ENCODE results near the gene DNASE1L2. TPM values are rescaled to one million over a fixed set of nuclear protein-coding genes. Genes with fewer than 3 reads are reported as not detected.

The DNASE1L2 gene, protein sequence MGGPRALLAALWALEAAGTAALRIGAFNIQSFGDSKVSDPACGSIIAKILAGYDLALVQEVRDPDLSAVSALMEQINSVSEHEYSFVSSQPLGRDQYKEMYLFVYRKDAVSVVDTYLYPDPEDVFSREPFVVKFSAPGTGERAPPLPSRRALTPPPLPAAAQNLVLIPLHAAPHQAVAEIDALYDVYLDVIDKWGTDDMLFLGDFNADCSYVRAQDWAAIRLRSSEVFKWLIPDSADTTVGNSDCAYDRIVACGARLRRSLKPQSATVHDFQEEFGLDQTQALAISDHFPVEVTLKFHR
- polyA plus RNA-seq (2011; rRNA removed) (0.33 and 0.38 TPM in 2 replicates), polyA minus RNA-seq (2011; rRNA and poly(A)+ RNA removed) (0.31 TPM in 1 of 2 replicates, not detected in the other)

DNA sequence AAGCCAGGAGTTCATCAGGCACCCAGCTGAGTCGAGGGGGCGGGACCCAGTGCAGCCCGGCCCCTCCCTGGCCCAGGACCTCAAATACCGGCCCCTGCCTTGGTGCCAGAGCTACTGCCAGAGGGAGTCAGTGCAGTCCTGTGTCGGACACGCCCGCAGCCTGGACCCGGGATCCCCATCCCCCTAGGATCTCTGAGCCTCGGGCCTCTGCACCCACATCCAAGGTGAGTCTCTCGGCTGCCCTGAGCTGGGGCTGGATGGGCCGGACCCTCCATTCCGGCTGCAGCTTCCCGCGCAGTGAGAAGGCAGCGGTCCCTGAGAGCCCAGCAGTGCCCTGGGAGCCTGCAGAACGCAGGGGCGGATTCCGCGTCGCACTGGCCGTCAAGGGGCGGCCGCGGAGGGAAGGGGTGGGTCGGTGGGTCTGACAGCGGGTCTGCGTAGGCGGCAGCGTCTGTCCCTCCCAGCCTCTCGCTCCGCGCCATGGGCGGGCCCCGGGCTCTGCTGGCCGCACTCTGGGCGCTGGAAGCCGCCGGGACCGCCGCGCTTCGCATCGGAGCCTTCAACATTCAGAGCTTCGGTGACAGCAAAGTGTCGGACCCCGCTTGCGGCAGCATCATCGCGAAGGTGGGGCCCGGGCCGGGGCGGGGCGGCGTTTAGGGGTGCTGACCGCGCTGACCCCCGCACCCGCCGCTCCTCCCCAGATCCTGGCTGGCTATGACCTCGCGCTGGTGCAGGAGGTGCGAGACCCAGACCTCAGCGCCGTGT is at the start of gene DNASE1L2:
Gene DNASE1L2 (plus strand): TSS at position 108 of the 765 bp plus-strand sequence. CDS start 373 bp downstream, at position 481.
- DNase-seq (ENCODE audit: low read depth) = no peak
- Histone ChIP-seq H3K4me3 (ENCODE audit: low read depth, low read length) (no peak within 1 kb of the TSS; the same call in 1 of the 2 replicates), H3K36me3 (ENCODE audit: control insufficient read depth, insufficient read depth, low read length) (peaks cover 30% of the 10 kb centered on the region), H3K27me3 (ENCODE audit: control insufficient read depth, insufficient read depth, low read length) (no peaks in the 10 kb centered on the region)
- CTCF ChIA-PET = no interaction called here
- TF ChIP-seq, protein P1, sequence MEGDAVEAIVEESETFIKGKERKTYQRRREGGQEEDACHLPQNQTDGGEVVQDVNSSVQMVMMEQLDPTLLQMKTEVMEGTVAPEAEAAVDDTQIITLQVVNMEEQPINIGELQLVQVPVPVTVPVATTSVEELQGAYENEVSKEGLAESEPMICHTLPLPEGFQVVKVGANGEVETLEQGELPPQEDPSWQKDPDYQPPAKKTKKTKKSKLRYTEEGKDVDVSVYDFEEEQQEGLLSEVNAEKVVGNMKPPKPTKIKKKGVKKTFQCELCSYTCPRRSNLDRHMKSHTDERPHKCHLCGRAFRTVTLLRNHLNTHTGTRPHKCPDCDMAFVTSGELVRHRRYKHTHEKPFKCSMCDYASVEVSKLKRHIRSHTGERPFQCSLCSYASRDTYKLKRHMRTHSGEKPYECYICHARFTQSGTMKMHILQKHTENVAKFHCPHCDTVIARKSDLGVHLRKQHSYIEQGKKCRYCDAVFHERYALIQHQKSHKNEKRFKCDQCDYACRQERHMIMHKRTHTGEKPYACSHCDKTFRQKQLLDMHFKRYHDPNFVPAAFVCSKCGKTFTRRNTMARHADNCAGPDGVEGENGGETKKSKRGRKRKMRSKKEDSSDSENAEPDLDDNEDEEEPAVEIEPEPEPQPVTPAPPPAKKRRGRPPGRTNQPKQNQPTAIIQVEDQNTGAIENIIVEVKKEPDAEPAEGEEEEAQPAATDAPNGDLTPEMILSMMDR (IDR thresholded peaks at IDR 0.05; ENCODE audit: insufficient read depth, low read depth, low read length) = no peak
- POLR2A ChIA-PET = interaction anchor here (0.6 kb wide), 1 partner anchor 232 kb away, joined by 4 read pairs; no protein-coding TSS in a partner anchor

DNA sequence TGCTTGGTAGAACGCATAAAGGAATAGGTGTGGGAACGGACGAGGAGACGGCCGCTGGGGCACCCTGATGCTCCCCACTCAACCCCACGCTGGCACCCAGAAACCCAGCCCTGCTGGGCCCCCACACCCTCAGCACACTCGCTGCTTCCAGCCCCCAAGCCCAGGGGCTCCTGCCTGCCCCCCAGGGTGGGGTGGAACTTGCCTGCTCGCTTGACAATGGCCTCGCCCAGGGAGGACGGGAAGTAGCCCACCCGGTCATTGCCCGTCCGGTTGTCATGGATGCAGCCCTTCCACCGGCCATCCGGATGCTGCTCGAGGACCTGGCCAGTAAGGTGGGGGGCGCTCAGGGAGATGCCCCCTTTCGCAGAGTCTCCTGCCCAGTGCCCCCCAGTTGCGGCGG is 49.7 kb upstream of the DNASE1L2 start:
- no peak for DNase-seq (ENCODE audit: low read depth)
- Histone ChIP-seq H3K27me3 (ENCODE audit: control insufficient read depth, insufficient read depth, low read length) (no peaks in the 10 kb centered on the region), H3K4me3 (ENCODE audit: low read depth, low read length) (no peak overlapping the region), H3K36me3 (ENCODE audit: control insufficient read depth, insufficient read depth, low read length) (no peaks in the 10 kb centered on the region)
- TF ChIP-seq, protein P1 (IDR thresholded peaks at IDR 0.05; ENCODE audit: insufficient read depth, low read depth, low read length) = no peak
- POLR2A ChIA-PET = interaction anchor here (0.5 kb wide), 1 partner anchor 281 kb away, joined by 3 read pairs; no protein-coding TSS in a partner anchor
- CTCF ChIA-PET = no interaction called here

DNA sequence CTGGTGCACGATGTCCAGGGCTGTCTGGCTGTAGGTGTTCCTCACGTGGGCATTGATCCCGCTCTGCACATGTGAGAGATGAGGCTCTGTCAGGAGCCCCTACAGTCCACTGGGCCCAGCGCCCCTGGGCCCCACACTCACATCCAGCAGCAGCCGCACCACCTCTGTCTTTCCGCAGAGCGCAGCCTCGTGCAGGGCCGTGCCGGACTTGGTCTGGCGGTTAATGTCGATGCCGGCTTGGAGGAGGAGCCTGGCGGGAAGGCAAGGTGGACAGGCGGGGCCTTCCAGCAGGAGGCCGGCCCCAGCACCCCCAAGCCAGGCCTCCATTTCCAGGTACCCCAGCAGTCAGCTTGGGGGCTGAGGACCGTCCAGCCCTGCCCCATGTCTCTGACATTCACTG is 49.0 kb upstream of the DNASE1L2 start:
- TF ChIP-seq, protein P1 (IDR thresholded peaks at IDR 0.05; ENCODE audit: insufficient read depth, low read depth, low read length) = no peak
- POLR2A ChIA-PET = interaction anchor here (0.5 kb wide), 1 partner anchor 280 kb away, joined by 3 read pairs; no protein-coding TSS in a partner anchor
- no peak overlapping the region for H3K4me3 ChIP-seq (ENCODE audit: low read depth, low read length)
- no peak for DNase-seq (ENCODE audit: low read depth)
- no peaks in the 10 kb centered on the region for H3K36me3 ChIP-seq (ENCODE audit: control insufficient read depth, insufficient read depth, low read length)
- H3K27me3 ChIP-seq (ENCODE audit: control insufficient read depth, insufficient read depth, low read length) = no peaks in the 10 kb centered on the region
- CTCF ChIA-PET = no interaction called here

DNA sequence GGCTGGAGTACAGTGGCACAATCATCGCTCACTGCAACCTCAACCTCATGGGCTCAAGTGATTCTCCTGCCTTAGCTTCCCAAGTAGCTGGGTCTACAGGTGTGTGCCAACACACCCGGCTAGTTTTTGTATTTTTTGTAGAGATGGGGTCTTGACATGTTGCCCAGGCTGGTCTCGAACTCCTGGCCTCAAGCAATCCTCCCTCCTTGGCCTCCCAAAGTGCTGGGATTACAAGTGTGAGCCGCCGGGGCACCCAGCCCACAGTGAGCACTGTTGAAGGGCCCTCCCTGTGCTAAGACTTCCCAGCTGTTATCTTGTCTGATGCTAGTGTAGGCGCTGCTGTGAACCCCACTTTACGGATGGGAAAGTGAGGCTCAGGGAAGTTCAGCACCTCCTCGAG is 47.8 kb upstream of the DNASE1L2 start:
- CTCF ChIA-PET = no interaction called here
- POLR2A ChIA-PET = no interaction called here

More for the DNA sequence above, 47.8 kb upstream of the DNASE1L2 start:
- no peak for DNase-seq (ENCODE audit: low read depth)
- Histone ChIP-seq H3K27me3 (ENCODE audit: control insufficient read depth, insufficient read depth, low read length) (no peaks in the 10 kb centered on the region), H3K4me3 (ENCODE audit: low read depth, low read length) (no peak overlapping the region), H3K36me3 (ENCODE audit: control insufficient read depth, insufficient read depth, low read length) (no peaks in the 10 kb centered on the region)
- TF ChIP-seq, protein P1 (IDR thresholded peaks at IDR 0.05; ENCODE audit: insufficient read depth, low read depth, low read length) = no peak

Data from BJ (cell line).